SK-MEL-5 (cell line): Measurements from ENCODE around the gene SCUBE1. TPM values are rescaled to one million over a fixed set of nuclear protein-coding genes. Genes with fewer than 3 reads are reported as not detected.

Source experiments
- DNase-seq: peaks from one replicate; pipeline ENCODE4 v3.0.0-alpha.2; 2016; ENCODE audit warnings: low read depth, low spot score
- in situ Hi-C: cut with HindIII; loops from 2 replicates; pipeline ENCODE4 v1.10.0; 2016; ENCODE audit warnings: low sequenced_read_pairs, high pct_unique_total_duplicates, low pct_unique_long_range_greater_than_20kb
- total RNA-seq: library from RNA; depleted of rRNA; stranded (reverse); fragments of >200 nt; shearing (Covaris generic); gene quantifications from 2 replicates; pipeline ENCODE4 v1.2.3, GENCODE V29; 2014

The SCUBE1 gene
- total RNA-seq, 1 experiment from 2014 or later: 0.05 TPM

GRCh38 chr22:43207849-43208702 is 135.1 kb downstream of the SCUBE1 start:
- in situ Hi-C loops: no loop called here
- DNase-seq: no peak

- no peak for DNase-seq
- in situ Hi-C loops: no loop called here
Measured at GRCh38 chr22:43207386-43207785, 135.8 kb downstream of the SCUBE1 start.

GRCh38 chr22:43206509-43207161 is 136.5 kb downstream of the SCUBE1 start:
- DNase-seq: no peak
- in situ Hi-C loops: no loop called here

- DNase-seq: no peak
- in situ Hi-C loops: no loop called here
Measured at GRCh38 chr22:43205748-43206508, 137.2 kb downstream of the SCUBE1 start.

- in situ Hi-C loops: no loop called here
- DNase-seq: no peak
Measured at GRCh38 chr22:43205261-43205691, 137.9 kb downstream of the SCUBE1 start.

- no peak for DNase-seq
Measured at GRCh38 chr22:43203471-43203981, 139.6 kb downstream of the SCUBE1 start.

GRCh38 chr22:43202756-43203410 is 140.3 kb downstream of the SCUBE1 start:
- DNase-seq: no peak
- in situ Hi-C loops: no loop called here

More at GRCh38 chr22:43203471-43203981, 139.6 kb downstream of the SCUBE1 start:
- in situ Hi-C loops: no loop called here

- in situ Hi-C loops: no loop called here
- no peak for DNase-seq
Measured at GRCh38 chr22:43202326-43202725, 140.8 kb downstream of the SCUBE1 start.

- no peak for DNase-seq
Measured at GRCh38 chr22:43201486-43202219, 141.5 kb downstream of the SCUBE1 start.

GRCh38 chr22:43200555-43200954 is 142.6 kb downstream of the SCUBE1 start:
- in situ Hi-C loops: no loop called here
- DNase-seq: no peak

More at GRCh38 chr22:43201486-43202219, 141.5 kb downstream of the SCUBE1 start:
- in situ Hi-C loops: no loop called here

- DNase-seq: no peak
- in situ Hi-C loops: no loop called here
Measured at GRCh38 chr22:43200031-43200430, 143.1 kb downstream of the SCUBE1 start.

- in situ Hi-C loops: no loop called here
Measured at GRCh38 chr22:43199541-43199940, 143.6 kb downstream of the SCUBE1 start.

GRCh38 chr22:43198936-43199335 is 144.2 kb downstream of the SCUBE1 start:
- in situ Hi-C loops: no loop called here
- DNase-seq: no peak

More at GRCh38 chr22:43199541-43199940, 143.6 kb downstream of the SCUBE1 start:
- no peak for DNase-seq

- no peak for DNase-seq
- in situ Hi-C loops: no loop called here
Measured at GRCh38 chr22:43198126-43198525, 145.0 kb downstream of the SCUBE1 start.

- no peak for DNase-seq
- in situ Hi-C loops: no loop called here
Measured at GRCh38 chr22:43197271-43197941, 145.8 kb downstream of the SCUBE1 start.

GRCh38 chr22:43191831-43192230 is 151.3 kb downstream of the SCUBE1 start:
- in situ Hi-C loops: no loop called here
- DNase-seq: no peak
